ENCODE results near the gene RNF180.

GRCh38 chr5:64210866-64211265, 45.2 kb downstream of the RNF180 start:
- TF ChIP-seq CTCF (tag by site-specific recombination; IDR thresholded peaks at IDR 0.05) (no peak), ZNF324 (tag by site-specific recombination; IDR thresholded peaks at IDR 0.05) (no peak), PRDM1 (tag by site-specific recombination; IDR thresholded peaks at IDR 0.05) (no peak), REST (tag by site-specific recombination; IDR thresholded peaks at IDR 0.05) (no peak), WT1 (tag by site-specific recombination; IDR thresholded peaks at IDR 0.05) (no peak), ZNF274 (IDR thresholded peaks at IDR 0.05; ENCODE audit: low read length) (no peak), ZNF274 (tag by site-specific recombination; IDR thresholded peaks at IDR 0.05; ENCODE audit: borderline replicate concordance) (no peak), ELK4 (IDR thresholded peaks at IDR 0.05; ENCODE audit: borderline replicate concordance, low read depth, low read length) (no peak)
